HepG2 (cell line): ENCODE measurements around the gene RNF213. TPM values are rescaled to one million over a fixed set of nuclear protein-coding genes. Genes with fewer than 3 reads are reported as not detected.

ENCODE experiments used
- ATAC-seq: fragments of 200-7000 bp; cut with Tn5 transposase; 3 replicates; pipeline ENCODE4 v1.9.1; 2020; ENCODE audit warnings: mild to moderate bottlenecking, moderate library complexity
- BruUV-seq: library from RNA; stranded (reverse); fragments of 400-500 nt; replicated peaks from 2 replicates; lab custom pipeline; 2021; lab: Mats Ljungman, UMichigan
- CTCF ChIA-PET: fragments of 300-600 bp; formaldehyde crosslinking; extraction: SDS; loops from one replicate; lab custom pipeline; 2021; ENCODE audit warnings: low total read pairs, inconsistent platforms, low intra/inter-chr PET ratio; lab: Yijun Ruan, JAX
- POLR2A ChIA-PET: fragments of 350-600 bp; sonication (Branson Sonifier 250); formaldehyde crosslinking; loops from one replicate; lab custom pipeline; 2020; ENCODE audit warnings: antibody characterized with exemption, inconsistent platforms; lab: Yijun Ruan, JAX
- DNase-seq: peaks from one replicate; pipeline ENCODE4 v3.0.0-alpha.2; 2015; ENCODE audit warnings: low spot score
- FAIRE-seq: peaks from 3 replicates; lab custom pipeline; 2011; peaks lifted over from hg19 to GRCh38; lab: Jason Lieb, UNC
- H2AFZ ChIP-seq: one replicate; pipeline ENCODE4 v1.6.1; 2011; ENCODE audit warnings: low read length, inconsistent platforms
- H3K27ac ChIP-seq: fragments of 300-600 bp; 3 replicates; pipeline ENCODE4 v1.8.0; 2011; ENCODE audit warnings: mixed run types, mild to moderate bottlenecking, mixed read lengths, low read length, inconsistent platforms; ENCODE audit not compliant: insufficient read depth; ENCODE audit errors: extremely low read length
- H3K27me3 ChIP-seq, 2 experiments: fragments of 200-600 bp in 1 of 2; 2 replicates in 1 of 2; 3 replicates in 1 of 2; pipeline versions ENCODE4 v1.6.0 to v1.8.0; 2011; ENCODE audit warnings: low read length in 2 of 2, mild to moderate bottlenecking in 2 of 2, moderate library complexity in 2 of 2, inconsistent platforms in 1 of 2; ENCODE audit not compliant: insufficient read depth in 2 of 2, control insufficient read depth in 1 of 2
- H3K36me3 ChIP-seq, 2 experiments: fragments of 200-600 bp in 1 of 2; replicated peaks in 1 of 2; 2 replicates in 1 of 2; 3 replicates in 1 of 2; pipeline versions ENCODE4 v1.5.1 to v1.8.0; 2011; ENCODE audit warnings: low read length in 2 of 2, inconsistent platforms in 1 of 2; ENCODE audit not compliant: insufficient read depth in 2 of 2, control insufficient read depth in 1 of 2
- H3K4me1 ChIP-seq: 2 replicates; pipeline ENCODE4 v1.5.1; 2012; ENCODE audit warnings: low read length, inconsistent platforms; ENCODE audit not compliant: insufficient read depth
- H3K4me2 ChIP-seq: 2 replicates; pipeline ENCODE4 v1.6.0; 2011; ENCODE audit warnings: low read depth, low read length, inconsistent platforms
- H3K4me3 ChIP-seq, 3 experiments: fragments of 200-600 bp in 1 of 3; sonication (generic), shearing (Covaris generic) in 1 of 3; replicated peaks in 1 of 3; 2 replicates each; pipeline ENCODE4 v1.5.1; 2011 to 2016; ENCODE audit warnings: low read length in 3 of 3, inconsistent platforms in 2 of 3, low read depth in 2 of 3, mild to moderate bottlenecking in 2 of 3, control low read depth in 1 of 3, mixed read lengths in 1 of 3; ENCODE audit not compliant: insufficient read depth in 1 of 3
- H3K79me2 ChIP-seq: one replicate; pipeline ENCODE4 v1.6.1; 2011; ENCODE audit warnings: low read length, inconsistent platforms; ENCODE audit not compliant: insufficient read depth
- H3K9ac ChIP-seq: 2 replicates; pipeline ENCODE4 v1.6.0; 2011; ENCODE audit warnings: mild to moderate bottlenecking, low read depth, low read length, inconsistent platforms; ENCODE audit not compliant: insufficient read depth
- H3K9me3 ChIP-seq: 2 replicates; pipeline ENCODE4 v1.5.1; 2012; ENCODE audit warnings: mild to moderate bottlenecking, low read length
- H4K20me1 ChIP-seq: 2 replicates; pipeline ENCODE4 v1.6.0; 2011; ENCODE audit warnings: inconsistent platforms, mild to moderate bottlenecking, low read length, moderate library complexity; ENCODE audit not compliant: insufficient read depth
- GABPA ChIP-seq, 2 experiments: IDR thresholded peaks; 2 replicates each; pipeline ENCODE4 v1.6.1; 2011 to 2016; ENCODE audit warnings: low read depth in 2 of 2, low read length in 1 of 2, missing biosample characterization in 1 of 2, missing genetic modification characterization in 1 of 2
- HDAC1 ChIP-seq: sonication (generic); formaldehyde crosslinking; IDR thresholded peaks from 2 replicates; pipeline ENCODE4 v1.5.1; 2020; ENCODE audit warnings: mild to moderate bottlenecking, missing genetic modification reagents
- KAT7 ChIP-seq: IDR thresholded peaks from 2 replicates; pipeline ENCODE4 v1.6.1; 2018; ENCODE audit warnings: borderline replicate concordance, missing compliant biosample characterization
- ZNF138 ChIP-seq: sonication (generic); formaldehyde crosslinking; IDR thresholded peaks from 2 replicates; pipeline ENCODE4 v1.5.0; 2020; ENCODE audit warnings: mild to moderate bottlenecking, low read depth, missing genetic modification reagents
- WGBS: methylation state at CpG from one replicate; pipeline ENCODE4 v1.1.6; 2017; ENCODE audit warnings: low lambda C conversion rate; 5-methylcytosine and 5-hydroxymethylcytosine counted together
- in situ Hi-C: cut with HindIII; loops from 2 replicates; pipeline ENCODE4 v1.10.0; 2017; ENCODE audit warnings: low pct_unique_long_range_greater_than_20kb; ENCODE audit not compliant: extremely low pct_ligation_motif_present
- intact Hi-C: fragments of 100-400 bp; cut with micrococcal nuclease; formaldehyde crosslinking; loops from one replicate; pipeline ENCODE4 v1.10.0; 2022; ENCODE audit not compliant: unreplicated experiment
- polyA plus RNA-seq, 8 experiments: library from polyadenylated mRNA; depleted of rRNA in 3 of 8; stranded (reverse) in 7 of 8; unstranded in 1 of 8; fragments of >200 nt; fragmentation: Illumina TruSeq in 4 of 8; extraction: Trizol in 4 of 8; gene quantifications; 2 replicates each; pipeline versions ENCODE4 v1.2.1 to v1.2.3, GENCODE V29; 2011 to 2016; ENCODE audit warnings: low read depth in 4 of 8, missing spikeins in 1 of 8, mixed read lengths in 1 of 8; ENCODE audit not compliant: insufficient read depth in 1 of 8
- total RNA-seq, 5 experiments: library from RNA; depleted of rRNA; stranded (reverse); fragments of >200 nt; fragmentation: Illumina TruSeq; extraction: Trizol; gene quantifications; 2 replicates each; pipeline ENCODE4 v1.2.3, GENCODE V29; 2016; ENCODE audit warnings: low read depth in 1 of 5

Gene RNF213
- total and polyA plus RNA-seq, 2 of the 13 experiments (the other 11 are each of a cell fraction or from before 2014, with no cell fraction given) = 38.6 to 38.7 TPM

DNA sequence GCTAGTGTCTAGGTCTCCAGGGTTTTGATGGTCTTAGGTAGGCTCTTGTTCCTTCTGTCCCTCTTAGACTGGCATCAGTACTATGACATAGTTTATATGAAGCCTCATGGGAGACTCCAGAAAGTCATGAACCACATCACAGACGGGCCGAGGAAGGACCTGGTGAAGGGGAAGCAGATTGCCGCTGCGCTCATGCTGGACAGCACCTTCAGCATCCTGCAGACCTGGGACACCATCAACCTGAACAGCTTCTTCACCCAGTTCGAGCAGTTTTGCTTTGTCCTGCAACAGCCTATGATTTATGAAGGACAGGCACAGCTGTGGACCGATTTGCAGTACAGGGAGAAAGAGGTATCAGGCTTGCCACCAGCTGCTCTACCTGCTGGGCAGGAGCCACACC lies 34.0 kb downstream of the RNF213 start:
- Histone ChIP-seq H3K27me3 (no peaks in the 10 kb centered on the region), H3K9me3 (no peaks in the 10 kb centered on the region), H3K9ac (no peak overlapping the region), H3K4me1 (peaks cover 14% of the 10 kb centered on the region), H4K20me1 (no peaks in the 10 kb centered on the region), H3K4me3 (no peak overlapping the region), H3K4me2 (no peak overlapping the region), H3K79me2 (no peaks in the 10 kb centered on the region), H3K36me3 (peaks cover 42 to 67% of the 10 kb centered on the region in 2 experiments), H2AFZ (no peak overlapping the region), H3K27ac (no peak overlapping the region)
- in situ Hi-C loops = no loop called here
- intact Hi-C loops = no loop called here
- TF ChIP-seq ZNF138 (CRISPR knock-in tag) (no peak), GABPA (IDR thresholded peaks at IDR 0.05; ENCODE audit: low read depth, low read length) (no peak), GABPA (CRISPR knock-in tag; IDR thresholded peaks at IDR 0.05; ENCODE audit: low read depth) (no peak)
- DNase-seq = no peak
- BruUV-seq = no TSS peak
- WGBS = 93% methylated on average over 5 of the region's 6 CpGs
- ChIA-PET CTCF (no interaction called here), POLR2A (no interaction called here)
- no peak for FAIRE-seq
- ATAC-seq = no peak

DNA sequence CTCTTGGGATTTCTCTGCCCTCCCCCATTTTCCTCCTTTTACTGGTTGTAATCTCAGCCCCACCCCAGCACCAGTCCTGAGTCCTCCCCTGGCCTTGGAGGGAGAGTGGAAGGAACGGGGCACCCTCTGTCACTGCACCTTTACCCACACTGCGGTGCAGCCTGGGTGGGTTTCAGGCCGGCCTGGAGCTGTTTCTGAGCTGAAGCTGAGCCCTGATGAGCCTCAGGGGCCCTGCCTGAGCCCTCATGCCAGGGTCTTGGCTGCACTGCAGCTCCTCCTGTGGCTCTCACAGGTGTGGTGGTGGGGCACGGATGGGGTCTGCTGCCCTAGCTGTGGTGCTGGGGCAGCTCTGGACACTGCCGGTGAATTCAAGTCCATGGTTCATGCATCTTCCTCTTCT lies 34.5 kb downstream of the RNF213 start:
- Histone ChIP-seq H3K4me3 (no peak overlapping the region), H3K79me2 (no peaks in the 10 kb centered on the region), H3K9me3 (no peaks in the 10 kb centered on the region), H3K4me1 (peaks cover 14% of the 10 kb centered on the region), H3K27ac (no peak overlapping the region), H3K36me3 (peaks cover 43 to 65% of the 10 kb centered on the region in 2 experiments), H3K27me3 (no peaks in the 10 kb centered on the region), H2AFZ (no peak overlapping the region), H4K20me1 (no peaks in the 10 kb centered on the region), H3K9ac (no peak overlapping the region), H3K4me2 (no peak overlapping the region)
- ChIA-PET CTCF (no interaction called here), POLR2A (no interaction called here)
- 98% methylated on average over 4 of the region's 5 CpGs for WGBS
- in situ Hi-C loops = no loop called here
- no peak for FAIRE-seq
- no peak for TF ChIP-seq KAT7 (CRISPR knock-in tag)
- no peak for TF ChIP-seq HDAC1
- intact Hi-C loops = no loop called here
- DNase-seq = no peak
- no peak for ATAC-seq
- no TSS peak for BruUV-seq
